HG02571 (cell line): Measurements from ENCODE around the gene COLEC11.
"Not testable (repeated sequence)": the region's sequence is repeated elsewhere in the genome, so short reads cannot be mapped to it uniquely, and the experiment has no call there.

Source experiments
- ATAC-seq: cut with Tn5 transposase; IDR thresholded peaks from one replicate; pipeline ENCODE4 v1.9.1; 2021; ENCODE audit warnings: mild to moderate bottlenecking, moderate library complexity; ENCODE audit not compliant: unreplicated experiment

Gene COLEC11

GRCh38 chr2:3604991-3605961 lies 10.4 kb downstream of the COLEC11 start:
- ATAC-seq = no peak

GRCh38 chr2:3606028-3606369 lies 11.1 kb downstream of the COLEC11 start:
- no peak for ATAC-seq

GRCh38 chr2:3606370-3607201 lies 11.7 kb downstream of the COLEC11 start:
- no peak for ATAC-seq

- ATAC-seq = no peak
Observed at GRCh38 chr2:3608373-3609278, 13.7 kb downstream of the COLEC11 start.

- ATAC-seq = not testable (repeated sequence)
Observed at GRCh38 chr2:3609279-3609673, 14.4 kb downstream of the COLEC11 start.

GRCh38 chr2:3610415-3610814 lies 15.5 kb downstream of the COLEC11 start:
- ATAC-seq = no peak

- no peak for ATAC-seq
Observed at GRCh38 chr2:3610881-3611505, 16.1 kb downstream of the COLEC11 start.

- ATAC-seq = no peak
Observed at GRCh38 chr2:3611589-3611988, 16.7 kb downstream of the COLEC11 start.

GRCh38 chr2:3612639-3613523 lies 18.0 kb downstream of the COLEC11 start:
- ATAC-seq = no peak

- no peak for ATAC-seq
Observed at GRCh38 chr2:3613524-3613905, 18.6 kb downstream of the COLEC11 start.

GRCh38 chr2:3614743-3615142 lies 19.8 kb downstream of the COLEC11 start:
- ATAC-seq = not testable (repeated sequence)

GRCh38 chr2:3615541-3616200 lies 20.8 kb downstream of the COLEC11 start:
- not testable (repeated sequence) for ATAC-seq

GRCh38 chr2:3616435-3617197 lies 21.7 kb downstream of the COLEC11 start:
- ATAC-seq = not testable (repeated sequence)

GRCh38 chr2:3617198-3617890 lies 22.4 kb downstream of the COLEC11 start:
- no peak for ATAC-seq

- ATAC-seq = no peak
Observed at GRCh38 chr2:3618367-3618766, 23.5 kb downstream of the COLEC11 start.

- no peak for ATAC-seq
Observed at GRCh38 chr2:3619033-3619432, 24.1 kb downstream of the COLEC11 start.

- ATAC-seq = not testable (repeated sequence)
Observed at GRCh38 chr2:3619661-3620060, 24.7 kb downstream of the COLEC11 start.
